Fibroblast of villous mesenchyme (primary cell): Measurements from ENCODE around the gene FCHO1. TPM values are rescaled to one million over a fixed set of nuclear protein-coding genes. Genes with fewer than 3 reads are reported as not detected.
"Not testable (repeated sequence)": the region's sequence is repeated elsewhere in the genome, so short reads cannot be mapped to it uniquely, and the experiment has no call there.

Experiments used
- DNase-seq: peaks from one replicate; pipeline ENCODE4 v3.0.0-alpha.2; 2010; ENCODE audit warnings: low read depth
- H3K4me3 ChIP-seq: 2 replicates; pipeline ENCODE4 v1.5.1; 2011; ENCODE audit warnings: low read depth, mild to moderate bottlenecking, low read length
- total RNA-seq: library from RNA; depleted of rRNA; stranded (reverse); fragments of >200 nt; gene quantifications from 2 replicates; pipeline ENCODE4 v1.2.3, GENCODE V29; 2012
- TF ChIP-seq, protein P1 (sequence below): IDR thresholded peaks from 2 replicates; pipeline ENCODE4 v1.5.1; 2012; ENCODE audit warnings: low read depth, mild to moderate bottlenecking, low read length; ENCODE audit not compliant: insufficient read depth

The FCHO1 gene
- total RNA-seq, 1 donor: 0.43 TPM

DNA sequence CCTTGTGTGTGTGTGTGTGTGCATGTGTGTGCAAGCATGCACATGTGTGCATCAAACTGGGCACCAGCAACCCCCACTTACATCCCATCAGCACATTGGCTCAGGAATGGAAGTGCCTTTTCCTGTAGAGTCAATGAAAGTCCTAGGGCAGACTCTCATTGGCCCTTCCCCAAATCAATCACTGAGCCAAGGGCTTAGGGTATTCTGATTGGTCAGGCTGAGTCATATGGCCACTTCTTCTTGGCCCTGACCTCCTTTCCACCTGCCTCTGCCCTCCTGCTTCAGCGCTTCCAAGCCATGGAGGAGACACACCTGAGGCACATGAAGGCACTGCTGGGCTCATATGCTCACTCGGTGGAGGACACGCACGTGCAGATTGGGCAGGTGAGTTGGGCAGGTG, 20.9 kb downstream of the FCHO1 start:
- TF ChIP-seq, protein P1, sequence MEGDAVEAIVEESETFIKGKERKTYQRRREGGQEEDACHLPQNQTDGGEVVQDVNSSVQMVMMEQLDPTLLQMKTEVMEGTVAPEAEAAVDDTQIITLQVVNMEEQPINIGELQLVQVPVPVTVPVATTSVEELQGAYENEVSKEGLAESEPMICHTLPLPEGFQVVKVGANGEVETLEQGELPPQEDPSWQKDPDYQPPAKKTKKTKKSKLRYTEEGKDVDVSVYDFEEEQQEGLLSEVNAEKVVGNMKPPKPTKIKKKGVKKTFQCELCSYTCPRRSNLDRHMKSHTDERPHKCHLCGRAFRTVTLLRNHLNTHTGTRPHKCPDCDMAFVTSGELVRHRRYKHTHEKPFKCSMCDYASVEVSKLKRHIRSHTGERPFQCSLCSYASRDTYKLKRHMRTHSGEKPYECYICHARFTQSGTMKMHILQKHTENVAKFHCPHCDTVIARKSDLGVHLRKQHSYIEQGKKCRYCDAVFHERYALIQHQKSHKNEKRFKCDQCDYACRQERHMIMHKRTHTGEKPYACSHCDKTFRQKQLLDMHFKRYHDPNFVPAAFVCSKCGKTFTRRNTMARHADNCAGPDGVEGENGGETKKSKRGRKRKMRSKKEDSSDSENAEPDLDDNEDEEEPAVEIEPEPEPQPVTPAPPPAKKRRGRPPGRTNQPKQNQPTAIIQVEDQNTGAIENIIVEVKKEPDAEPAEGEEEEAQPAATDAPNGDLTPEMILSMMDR: no peak
- H3K4me3 ChIP-seq: no peak overlapping the region
- no peak for DNase-seq

DNA sequence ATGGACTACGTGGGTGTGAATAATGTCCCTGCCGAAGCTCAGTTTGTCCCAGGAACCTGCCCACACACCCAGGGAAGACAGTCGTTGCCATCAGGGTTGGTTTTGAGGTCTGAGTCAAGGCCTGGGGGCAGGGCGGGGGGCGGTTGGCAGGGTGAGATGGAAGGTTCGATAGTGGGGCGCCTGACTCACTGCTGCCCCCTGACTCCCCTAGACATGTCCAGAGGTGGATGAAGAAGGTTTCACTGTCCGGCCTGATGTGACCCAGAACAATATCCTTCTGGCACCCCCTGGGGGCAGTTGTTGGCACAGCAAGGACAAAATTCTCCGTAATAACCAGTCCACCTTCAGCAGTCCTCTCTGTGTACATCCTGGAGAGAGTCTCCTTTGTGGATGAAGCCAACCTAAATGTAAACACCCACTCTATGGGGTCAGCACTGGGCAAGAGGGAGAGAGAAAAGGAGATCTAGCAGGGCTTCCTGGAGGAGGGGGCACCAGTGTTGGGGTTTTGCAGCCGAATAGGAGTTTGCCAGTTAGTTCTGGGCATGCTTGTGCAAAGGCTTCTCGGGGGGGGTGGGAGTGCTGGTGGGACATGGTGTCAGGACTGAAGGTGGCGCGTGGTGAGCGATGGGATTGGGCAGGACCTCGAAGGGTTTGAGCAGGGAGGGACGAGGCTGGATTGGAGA, 24.1 kb downstream of the FCHO1 start:
- DNase-seq: peak; percentile 37
- H3K4me3 ChIP-seq: no peak overlapping the region
- TF ChIP-seq, protein P1: peak; percentile 75

- peak; percentile 16 for DNase-seq
- TF ChIP-seq, protein P1: no peak
- H3K4me3 ChIP-seq: no peak overlapping the region
These were observed 24.9 kb downstream of the FCHO1 start for GRCh38 chr19:17775991-17776803.

DNA sequence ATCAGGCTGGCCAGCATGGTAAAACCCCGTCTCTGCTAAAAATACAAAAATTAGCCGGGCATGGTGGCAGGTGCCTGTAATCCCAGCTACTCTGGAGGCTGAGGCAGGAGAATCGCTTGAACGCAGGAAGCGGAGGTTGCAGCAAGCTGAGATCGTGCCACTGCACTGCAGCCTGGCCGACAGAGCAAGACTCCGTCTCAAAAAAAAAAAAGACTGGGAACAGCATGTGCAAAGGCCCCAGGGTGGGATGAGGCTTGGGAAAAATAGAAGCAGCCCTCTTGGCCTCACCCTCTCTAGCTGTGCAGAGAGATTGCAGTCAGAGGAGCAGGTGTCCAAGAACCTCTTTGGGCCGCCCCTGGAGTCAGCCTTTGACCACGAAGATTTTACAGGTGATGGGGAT, 26.6 kb downstream of the FCHO1 start:
- not testable (repeated sequence) for DNase-seq, H3K4me3 ChIP-seq

- DNase-seq: peak; percentile 30
- TF ChIP-seq, protein P1: no peak
- peak overlapping the region; percentile 29 for H3K4me3 ChIP-seq
These were observed 27.1 kb downstream of the FCHO1 start for GRCh38 chr19:17778251-17778967.

DNA sequence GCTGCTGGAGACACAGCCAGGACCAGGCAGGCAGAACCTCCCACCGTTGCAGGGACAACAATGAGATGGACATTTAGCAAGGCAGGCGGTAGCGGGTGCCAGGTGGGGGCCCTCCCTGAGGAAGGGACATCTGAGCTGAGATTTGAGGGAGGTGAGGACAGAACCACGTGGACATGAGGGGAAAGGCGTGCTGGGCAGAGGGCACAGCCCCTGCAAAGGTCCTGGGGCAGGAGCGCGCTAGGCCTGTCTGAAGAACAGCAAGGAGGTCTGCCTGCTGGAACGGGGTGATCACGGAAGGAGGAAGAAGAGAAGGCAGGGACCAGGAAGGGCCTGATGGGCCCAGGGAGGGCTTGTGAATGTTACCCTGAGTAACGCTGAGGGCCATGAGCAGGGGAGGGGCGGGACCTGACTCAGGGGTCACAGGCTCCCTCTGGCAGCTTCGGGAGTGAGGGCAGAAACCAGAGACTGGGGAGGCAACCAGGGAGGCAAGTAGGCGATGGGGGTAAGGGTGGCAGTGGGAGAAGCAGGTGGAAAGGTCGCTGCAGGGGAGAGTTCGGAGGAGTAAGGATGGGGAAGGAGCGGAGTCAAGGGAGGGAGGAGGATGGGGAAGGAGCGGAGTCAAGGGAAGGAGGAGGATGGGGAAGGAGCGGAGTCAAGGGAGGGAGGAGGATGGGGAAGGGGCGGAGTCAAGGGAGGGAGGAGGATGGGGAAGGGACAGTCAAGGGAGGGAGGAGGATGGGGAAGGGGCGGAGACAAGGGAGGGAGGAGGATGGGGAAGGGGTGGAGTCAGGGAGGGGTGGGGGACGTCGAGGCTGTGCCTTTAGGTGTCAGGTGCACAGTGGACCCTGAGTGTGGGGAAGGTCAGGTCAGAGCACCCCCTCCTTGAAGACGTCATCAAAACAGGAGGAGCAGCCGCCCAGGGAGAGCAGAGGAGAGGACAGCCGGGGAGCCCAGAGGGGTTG, 28.0 kb downstream of the FCHO1 start:
- peak; percentile 43 for DNase-seq
- peak overlapping the region; percentile 29 for H3K4me3 ChIP-seq
- TF ChIP-seq, protein P1: no peak
